Endothelial cell of umbilical vein (primary cell): Measurements from ENCODE around the gene MUC5AC. TPM values are rescaled to one million over a fixed set of nuclear protein-coding genes. Genes with fewer than 3 reads are reported as not detected.

ENCODE experiments used
- BruUV-seq: library from RNA; stranded (reverse); fragments of 400-500 nt; replicated peaks from 2 replicates; lab custom pipeline; 2021; lab: Mats Ljungman, UMichigan
- CTCF ChIA-PET: fragments of 300-600, 350-600 bp; sonication (Branson Sonifier 250); formaldehyde crosslinking; loops from one replicate; lab custom pipeline; 2021; ENCODE audit warnings: antibody characterized with exemption, inconsistent platforms; lab: Charles Lee
- POLR2A ChIA-PET: fragments of 300-600, 350-600 bp; sonication (Branson Sonifier 250); formaldehyde crosslinking; loops from one replicate; lab custom pipeline; 2021; ENCODE audit warnings: antibody characterized with exemption, inconsistent platforms; lab: Charles Lee
- DNase-seq: peaks from one replicate; pipeline ENCODE4 v3.0.0-alpha.2; 2011; ENCODE audit warnings: low read depth, low spot score
- FAIRE-seq: peaks from 2 replicates; lab custom pipeline; 2011; peaks lifted over from hg19 to GRCh38; lab: Jason Lieb, UNC
- H2AFZ ChIP-seq: 2 replicates; pipeline ENCODE4 v1.6.0; 2012; ENCODE audit warnings: low read depth, low read length, control low read depth, inconsistent platforms
- H3K27ac ChIP-seq: 2 replicates; pipeline ENCODE4 v1.5.1; 2011; ENCODE audit warnings: low read depth, mild to moderate bottlenecking, control low read depth, low read length, moderate library complexity; ENCODE audit not compliant: insufficient read depth
- H3K27me3 ChIP-seq, 2 experiments: 2 replicates each; pipeline versions ENCODE4 v1.6.0 to v1.6.1; 2011; ENCODE audit warnings: low read length in 2 of 2, mixed read lengths in 1 of 2; ENCODE audit not compliant: control insufficient read depth in 2 of 2, insufficient read depth in 2 of 2
- H3K36me3 ChIP-seq, 2 experiments: 2 replicates in 1 of 2; 3 replicates in 1 of 2; pipeline ENCODE4 v1.5.1; 2011; ENCODE audit warnings: low read length in 2 of 2, mild to moderate bottlenecking in 1 of 2, moderate library complexity in 1 of 2; ENCODE audit not compliant: control insufficient read depth in 2 of 2, insufficient read depth in 2 of 2; ENCODE audit errors: extremely low read depth in 1 of 2
- H3K4me1 ChIP-seq: 3 replicates; pipeline ENCODE4 v1.5.1; 2011; ENCODE audit warnings: mild to moderate bottlenecking, low read length; ENCODE audit not compliant: control insufficient read depth, insufficient read depth; ENCODE audit errors: extremely low read depth
- H3K4me2 ChIP-seq: 2 replicates; pipeline ENCODE4 v1.6.1; 2011; ENCODE audit warnings: low read length, control low read depth, mixed read lengths; ENCODE audit not compliant: insufficient read depth
- H3K4me3 ChIP-seq, 3 experiments: fragments of 200-600 bp in 1 of 3; sonication (generic), shearing (Covaris generic) in 1 of 3; replicated peaks in 1 of 3; 2 replicates each; pipeline ENCODE4 v1.5.1; 2011 to 2016; ENCODE audit warnings: control low read depth in 3 of 3, low read length in 3 of 3, mild to moderate bottlenecking in 2 of 3, inconsistent platforms in 1 of 3, low read depth in 1 of 3, moderate library complexity in 1 of 3; ENCODE audit not compliant: insufficient read depth in 1 of 3
- H3K79me2 ChIP-seq: 2 replicates; pipeline ENCODE4 v1.6.0; 2012; ENCODE audit warnings: low read length, inconsistent platforms; ENCODE audit not compliant: control insufficient read depth, insufficient read depth
- H3K9ac ChIP-seq: replicated peaks from 2 replicates; pipeline ENCODE3; 2011; ENCODE audit warnings: low read length, control low read depth; ENCODE audit not compliant: insufficient read depth; ENCODE audit errors: extremely low read depth
- H3K9me1 ChIP-seq: replicated peaks from 3 replicates; pipeline ENCODE4 v1.6.0; 2011; ENCODE audit warnings: mild to moderate bottlenecking, low read length; ENCODE audit not compliant: control insufficient read depth, insufficient read depth; ENCODE audit errors: extremely low read depth
- H3K9me3 ChIP-seq: replicated peaks from 2 replicates; pipeline ENCODE4 v1.5.1; 2012; ENCODE audit warnings: low read length, inconsistent platforms; ENCODE audit not compliant: control insufficient read depth, insufficient read depth
- H4K20me1 ChIP-seq: replicated peaks from 2 replicates; pipeline ENCODE3; 2011; ENCODE audit warnings: mild to moderate bottlenecking, low read length; ENCODE audit not compliant: control insufficient read depth, insufficient read depth; ENCODE audit errors: extremely low read depth
- CTCF ChIP-seq, 2 donors: IDR thresholded peaks; 1 replicate in 1 of 2; 2 replicates in 1 of 2; pipeline ENCODE4 v1.5.1; 2011; ENCODE audit warnings: low read length in 2 of 2, mild to moderate bottlenecking in 2 of 2, moderate library complexity in 2 of 2, control low read depth in 1 of 2, inconsistent platforms in 1 of 2, low read depth in 1 of 2; ENCODE audit not compliant: insufficient read depth in 1 of 2; ENCODE audit errors: extremely low read depth in 1 of 2
- EZH2 ChIP-seq: IDR thresholded peaks from 2 replicates; pipeline ENCODE4 v1.6.1; 2012; ENCODE audit warnings: borderline replicate concordance, low read depth, mild to moderate bottlenecking, moderate library complexity, low read length, inconsistent platforms; ENCODE audit not compliant: severe bottlenecking
- FOS ChIP-seq: IDR thresholded peaks from 2 replicates; pipeline ENCODE4 v1.6.1; 2011; ENCODE audit warnings: mild to moderate bottlenecking, low read length, moderate library complexity, borderline replicate concordance; ENCODE audit not compliant: insufficient read depth
- GATA2 ChIP-seq: IDR thresholded peaks from 2 replicates; pipeline ENCODE4 v1.7.0; 2011; ENCODE audit warnings: low read depth, mild to moderate bottlenecking, moderate library complexity, mixed read lengths, low read length; ENCODE audit not compliant: insufficient read length, insufficient read depth
- JUN ChIP-seq: IDR thresholded peaks from 2 replicates; pipeline ENCODE4 v1.6.1; 2011; ENCODE audit warnings: borderline replicate concordance, low read depth; ENCODE audit not compliant: insufficient read length, insufficient read depth
- MAX ChIP-seq: IDR thresholded peaks from 2 replicates; pipeline ENCODE4 v1.6.1; 2011; ENCODE audit not compliant: insufficient read depth, insufficient read length
- MYC ChIP-seq: IDR thresholded peaks from one replicate; pipeline ENCODE4 v1.6.1; 2011; ENCODE audit warnings: mild to moderate bottlenecking, low read depth, low read length
- POLR2A ChIP-seq: IDR thresholded peaks from 2 replicates; pipeline ENCODE4 v1.6.1; 2012; ENCODE audit warnings: low read depth, mild to moderate bottlenecking, control low read depth, low read length
- POLR2AphosphoS5 ChIP-seq: IDR thresholded peaks from 2 replicates; pipeline ENCODE4 v1.6.1; 2012; ENCODE audit warnings: low read depth, mild to moderate bottlenecking, control low read depth, low read length, moderate library complexity; ENCODE audit not compliant: insufficient read depth
- dilution Hi-C: fragments of 300-500 bp; cut with MboI; formaldehyde crosslinking; loops from one replicate; pipeline ENCODE4 v1.15.0; 2019; ENCODE audit warnings: low sequenced_read_pairs; ENCODE audit not compliant: extremely low pct_ligation_motif_present
- intact Hi-C: fragments of 100-400 bp; cut with micrococcal nuclease; formaldehyde crosslinking; loops from one replicate; pipeline ENCODE4 v1.10.0; 2022
- polyA plus RNA-seq, 4 experiments: library from polyadenylated mRNA; depleted of rRNA in 3 of 4; stranded (reverse) in 3 of 4; unstranded in 1 of 4; fragments of >200 nt; gene quantifications; 2 replicates each; pipeline versions ENCODE4 v1.2.1 to v1.2.3, GENCODE V29; 2011 to 2012; ENCODE audit warnings: missing spikeins in 1 of 4
- total RNA-seq: library from RNA; stranded (reverse); gene quantifications from 2 replicates; pipeline ENCODE4 v1.2.3, GENCODE V29; 2021

The MUC5AC gene
- total and polyA plus RNA-seq, 2 donors (not counting 3 experiments of a cell fraction or from before 2014, with no cell fraction given), result not detected

- DNase-seq (no peak), FAIRE-seq (no peak)
- no peaks in the 10 kb centered on the region for H3K36me3 ChIP-seq
- ChIA-PET CTCF (interaction anchor here (0.9 kb wide), 1 partner anchor 458 kb away, joined by 3 read pairs; no protein-coding TSS in a partner anchor), POLR2A (no interaction called here)
- H3K9me1 ChIP-seq, result no peaks in the 10 kb centered on the region
- no peaks in the 10 kb centered on the region for H4K20me1 ChIP-seq
- no peak overlapping the region for H2AFZ ChIP-seq
- no peak overlapping the region for H3K9ac ChIP-seq
- no peak overlapping the region for H3K4me2 ChIP-seq
- no peak for TF ChIP-seq FOS
- TF ChIP-seq POLR2A, result no peak
- no peak for TF ChIP-seq EZH2
- TF ChIP-seq MAX, result no peak
- no peak for TF ChIP-seq POLR2AphosphoS5
- no peak for TF ChIP-seq GATA2
- no peak for TF ChIP-seq CTCF (IDR thresholded peaks at IDR 0.05; ENCODE audit: extremely low read depth in 1 of 2, insufficient read depth in 1 of 2, low read depth in 1 of 2, low read length in 2 of 2)
- TF ChIP-seq JUN, result no peak
- no peak for TF ChIP-seq MYC
- no peaks in the 10 kb centered on the region for H3K4me1 ChIP-seq
- H3K27me3 ChIP-seq, result no peaks in the 10 kb centered on the region
- BruUV-seq, result no TSS peak
- dilution Hi-C loops, result no loop called here
- H3K4me3 ChIP-seq, result no peak overlapping the region
- no peak overlapping the region for H3K27ac ChIP-seq
- intact Hi-C loops, result no loop called here
- H3K9me3 ChIP-seq, result no peaks in the 10 kb centered on the region
- no peaks in the 10 kb centered on the region for H3K79me2 ChIP-seq
Observed at GRCh38 chr11:1116666-1117390, 40.9 kb upstream of the MUC5AC start.
